HG02943 (cell line): Measurements from ENCODE around the gene RCBTB2.

Source experiments
- ATAC-seq: cut with Tn5 transposase; IDR thresholded peaks from one replicate; pipeline ENCODE4 v1.9.1; 2021; ENCODE audit warnings: mild to moderate bottlenecking, low read depth, moderate library complexity; ENCODE audit not compliant: unreplicated experiment

Gene RCBTB2

DNA sequence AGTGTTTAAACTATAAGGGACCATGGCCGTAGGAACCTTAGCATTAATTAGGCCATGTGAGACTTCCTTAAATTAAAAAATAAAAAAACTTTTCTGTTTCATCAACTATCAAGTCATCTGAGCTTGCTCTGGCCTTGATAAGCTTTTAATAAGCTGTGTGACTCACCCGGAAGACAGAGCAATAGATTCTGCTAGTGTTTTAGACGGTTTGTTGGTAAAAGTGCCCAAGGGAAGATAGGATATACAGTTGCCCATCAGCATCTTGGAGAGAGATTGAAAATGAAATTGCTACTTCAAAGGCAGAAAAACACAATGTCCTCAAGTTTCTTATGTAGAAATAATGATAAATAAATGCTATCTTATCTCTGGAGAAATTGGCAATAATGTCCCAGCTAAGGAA, 31.2 kb upstream of the RCBTB2 start:
- no peak for ATAC-seq

DNA sequence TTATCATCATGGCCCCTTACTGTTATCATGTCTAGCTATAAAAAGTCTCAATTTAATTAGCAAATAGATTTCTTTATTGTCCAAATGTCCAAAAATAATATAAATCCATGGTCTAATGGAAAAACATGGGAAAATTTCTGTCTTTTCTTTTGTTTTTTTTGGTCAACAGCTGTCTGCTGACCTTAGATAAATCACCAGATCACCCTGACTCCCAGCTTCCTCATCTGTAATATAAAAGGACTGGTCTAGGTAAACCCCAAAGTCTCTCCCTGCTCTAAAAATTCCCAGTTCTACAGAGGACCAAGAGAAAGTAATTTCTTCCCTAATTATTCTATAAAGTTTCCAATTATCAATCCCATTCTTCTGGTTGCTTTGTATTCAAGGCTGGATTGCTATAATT, 30.7 kb upstream of the RCBTB2 start:
- ATAC-seq = no peak

DNA sequence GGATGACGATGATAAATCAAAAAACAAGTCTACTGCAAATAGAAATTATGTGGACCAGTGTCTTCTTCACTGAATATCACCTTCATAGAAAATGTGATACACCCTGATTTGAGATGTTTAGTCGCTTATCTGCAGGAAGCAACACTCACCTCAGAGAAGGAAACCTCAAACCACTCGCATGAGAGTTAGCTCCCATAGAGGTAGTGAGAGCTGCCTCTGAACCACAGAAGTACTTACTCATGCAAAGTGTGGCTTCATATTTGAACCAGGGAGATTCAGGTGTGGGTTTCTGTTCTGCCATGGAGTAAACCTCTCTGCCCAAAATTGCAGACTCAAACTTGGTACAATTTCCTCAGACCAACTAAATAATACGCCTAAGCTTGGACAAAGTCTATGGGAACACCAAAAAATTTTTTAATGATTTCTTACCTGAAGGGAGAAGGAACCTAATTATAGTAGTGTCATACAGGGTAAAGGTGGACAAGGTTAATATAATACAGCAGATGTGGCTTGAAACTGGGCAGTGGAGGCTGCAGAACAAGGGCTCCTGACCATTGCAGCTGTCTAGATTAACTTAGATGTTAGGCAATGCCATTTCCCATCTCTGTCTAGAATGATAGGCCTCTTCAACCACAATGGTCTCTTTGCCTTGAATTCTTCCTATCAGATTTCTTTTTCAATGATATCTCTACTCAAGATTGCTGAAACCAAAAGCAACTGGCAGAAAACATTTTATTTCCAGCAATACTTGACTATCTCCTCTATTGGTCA, 29.6 kb upstream of the RCBTB2 start:
- ATAC-seq = peak; percentile 98

DNA sequence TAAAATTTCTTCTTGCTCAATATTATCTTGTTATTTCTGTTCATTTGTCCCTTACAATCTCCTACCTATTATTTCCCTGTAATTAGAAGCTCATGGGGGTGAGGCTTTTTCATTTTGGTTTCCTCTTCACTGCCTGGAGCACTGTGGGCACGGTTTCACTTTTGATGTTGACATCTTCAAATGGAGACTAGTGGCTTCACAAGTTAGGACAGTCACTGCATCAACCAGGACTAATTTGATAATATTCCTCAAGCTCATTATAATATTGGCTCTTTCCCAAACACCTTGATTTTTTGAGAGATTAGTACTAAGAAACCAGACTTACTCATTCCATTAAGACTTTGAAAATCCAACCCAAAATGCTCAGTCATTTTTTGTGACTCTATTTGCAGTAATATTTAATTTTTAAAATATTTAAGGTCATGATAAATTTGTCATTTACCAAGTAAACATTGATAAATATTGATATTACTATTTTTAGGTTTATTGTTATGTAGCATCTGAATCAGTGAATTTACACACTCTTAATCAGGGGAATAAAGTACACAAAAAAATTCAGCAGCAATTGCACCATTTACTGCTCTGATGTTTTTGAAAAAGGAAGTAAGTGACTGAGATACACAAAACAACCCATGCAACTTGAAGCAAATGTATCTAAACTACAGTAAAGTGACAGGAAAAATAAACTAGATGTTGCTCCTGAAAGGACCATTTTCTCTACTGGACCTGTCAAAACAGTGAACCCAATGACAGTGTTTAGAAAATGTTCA, 28.8 kb upstream of the RCBTB2 start:
- ATAC-seq = no peak

DNA sequence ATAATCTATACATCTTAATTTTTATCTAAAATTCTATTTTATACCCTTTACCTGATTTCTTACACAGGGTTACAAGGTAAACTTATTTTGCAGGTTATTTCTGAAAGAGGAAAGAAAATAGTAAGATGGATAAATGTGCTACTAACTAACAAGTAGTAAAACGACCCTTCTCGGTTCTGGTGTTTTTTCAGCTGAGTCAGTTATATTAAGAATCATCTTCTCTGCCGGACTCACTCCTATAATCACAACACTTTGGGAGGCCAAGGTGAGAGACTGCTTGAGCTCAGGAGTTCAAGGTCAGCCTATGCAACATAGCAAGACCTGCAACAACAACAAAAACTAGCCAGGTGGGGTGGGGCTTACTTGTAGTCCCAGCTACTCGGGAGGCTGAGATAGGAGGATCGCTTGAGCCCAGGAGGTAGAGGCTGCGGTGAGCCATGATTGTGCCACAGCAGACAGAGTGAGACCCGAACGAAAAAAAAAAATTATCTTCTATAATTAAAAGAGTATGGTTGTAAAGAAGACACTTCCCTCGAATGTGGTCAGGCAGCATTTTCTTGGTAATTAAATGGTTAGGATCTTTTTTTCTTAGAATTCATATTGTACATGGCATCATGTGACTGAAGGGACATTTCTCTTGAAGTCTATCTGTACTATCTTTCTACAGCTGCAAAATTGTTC, 27.9 kb upstream of the RCBTB2 start:
- ATAC-seq = no peak

DNA sequence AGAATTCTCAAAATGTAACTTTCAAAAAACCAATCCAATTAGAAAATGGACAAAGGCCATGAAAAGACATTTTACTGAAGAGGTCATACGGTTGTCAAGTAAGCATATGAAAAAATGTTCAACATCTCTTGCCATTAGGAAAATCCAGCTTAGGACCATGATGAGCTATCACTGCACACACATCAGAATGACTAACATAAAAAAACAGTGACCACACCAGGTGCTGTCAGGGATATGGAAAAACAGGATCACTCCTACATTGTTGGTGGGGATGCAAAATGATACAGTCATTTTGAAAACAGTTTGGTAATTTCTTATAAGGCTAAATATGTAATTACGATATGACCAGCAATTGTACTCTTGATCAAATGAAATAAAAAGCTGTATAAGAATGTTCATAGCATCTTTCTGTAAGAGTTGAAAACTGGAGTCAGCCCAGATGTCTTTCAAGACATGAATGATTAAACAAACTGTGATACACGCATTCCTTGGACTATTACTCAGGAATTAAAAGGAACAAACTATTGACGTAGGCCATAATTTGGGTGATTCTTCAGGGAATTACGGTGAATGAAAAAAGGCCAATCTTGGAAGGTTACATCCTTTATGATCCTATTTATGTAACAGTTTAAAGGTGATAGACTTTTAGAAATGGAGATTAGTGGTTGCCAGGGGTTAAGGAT, 26.9 kb upstream of the RCBTB2 start:
- no peak for ATAC-seq

DNA sequence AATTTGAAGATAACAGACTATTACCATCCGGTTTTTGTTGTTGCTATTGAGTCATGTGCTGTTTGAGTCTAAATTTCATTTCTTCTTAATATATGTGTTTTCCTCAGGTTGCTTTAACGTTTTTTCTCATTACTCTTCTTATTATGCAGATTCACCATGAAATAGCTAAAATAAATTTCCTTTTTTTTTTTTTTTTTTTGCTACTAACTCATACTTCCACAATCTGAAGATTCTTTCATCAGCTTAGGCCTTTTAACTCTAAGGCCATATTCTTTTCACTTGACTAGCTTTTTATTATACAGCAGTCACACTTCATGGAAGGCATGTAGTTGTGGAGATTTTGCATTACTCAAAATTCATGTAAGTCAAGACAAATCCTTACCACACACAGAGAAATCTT, 23.9 kb upstream of the RCBTB2 start:
- no peak for ATAC-seq

DNA sequence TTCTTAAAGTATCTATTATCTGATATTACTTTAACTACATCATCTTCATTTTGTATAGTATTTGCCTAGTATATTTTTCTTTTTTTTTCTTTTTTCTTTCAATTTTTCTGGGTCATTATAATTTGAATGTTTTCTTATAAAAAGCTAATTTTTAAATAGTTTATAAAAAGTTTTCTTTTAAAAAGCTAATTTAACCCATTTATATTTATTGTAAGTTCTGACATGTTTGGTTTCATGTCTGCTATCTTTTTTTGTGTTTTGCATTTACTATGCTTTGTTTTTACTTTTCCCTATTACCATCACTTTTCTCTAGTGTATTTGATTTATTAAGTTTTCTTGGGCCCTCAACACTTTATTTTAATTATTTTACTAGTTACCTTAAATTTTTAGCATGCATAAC, 22.6 kb upstream of the RCBTB2 start:
- no peak for ATAC-seq

DNA sequence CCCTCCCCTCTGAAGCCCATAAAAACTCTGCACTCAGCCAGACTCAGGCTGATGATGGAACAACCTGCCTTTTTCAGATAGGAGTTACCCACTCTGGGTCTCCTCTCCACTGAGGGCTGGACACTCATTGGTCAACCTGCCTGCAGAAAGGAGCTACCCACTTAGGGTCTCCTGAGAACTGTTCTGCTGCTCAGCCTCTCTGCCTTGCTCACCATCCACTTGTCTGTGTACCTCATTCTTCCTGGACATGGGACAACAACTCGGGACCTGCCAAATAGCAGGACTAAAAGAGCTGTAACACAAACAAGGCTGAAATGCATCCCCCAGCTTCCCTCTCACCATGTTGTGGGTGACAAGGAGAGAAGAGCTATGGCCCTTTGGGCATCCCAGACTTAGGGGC, 18.4 kb upstream of the RCBTB2 start:
- no peak for ATAC-seq

DNA sequence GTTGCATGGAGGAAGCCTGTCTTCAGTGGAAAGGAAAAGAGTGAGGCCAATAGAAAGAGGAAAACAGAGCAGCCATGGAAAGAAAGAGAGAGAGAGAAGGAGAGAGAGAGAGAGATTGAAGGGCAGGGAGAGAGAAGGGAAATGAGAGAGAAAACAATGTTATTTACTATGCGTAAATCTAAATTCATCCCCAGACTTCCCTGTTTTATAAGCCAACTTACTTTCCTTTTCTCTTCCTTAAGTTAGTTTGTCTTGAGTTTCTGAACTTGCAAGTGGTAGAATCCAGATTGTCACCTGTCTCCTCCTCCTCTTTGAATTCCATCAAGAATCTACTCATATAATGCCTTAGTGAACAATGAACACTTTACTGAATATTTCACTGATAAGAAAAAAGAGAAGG, 16.8 kb upstream of the RCBTB2 start:
- no peak for ATAC-seq

DNA sequence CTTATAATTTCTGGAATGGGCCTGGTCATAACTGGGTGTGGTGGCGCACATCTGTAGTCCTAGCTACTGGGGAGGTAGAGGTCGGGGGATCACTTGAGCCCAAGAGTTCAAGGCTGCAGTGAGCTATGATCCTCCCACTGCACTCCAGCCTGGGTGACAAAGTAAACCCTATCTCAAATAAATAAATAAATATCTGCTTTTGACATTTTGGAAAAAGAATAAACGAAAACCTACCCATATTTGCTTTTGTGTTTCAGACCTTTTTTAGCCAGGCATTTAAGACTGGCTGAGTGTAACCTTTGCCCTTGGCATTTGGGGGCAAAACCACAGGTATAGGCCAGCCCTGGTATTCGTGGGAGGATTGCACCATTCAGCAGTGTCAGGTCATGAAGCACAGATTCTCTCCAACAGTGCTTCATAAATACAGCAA, 14.8 kb upstream of the RCBTB2 start:
- no peak for ATAC-seq

DNA sequence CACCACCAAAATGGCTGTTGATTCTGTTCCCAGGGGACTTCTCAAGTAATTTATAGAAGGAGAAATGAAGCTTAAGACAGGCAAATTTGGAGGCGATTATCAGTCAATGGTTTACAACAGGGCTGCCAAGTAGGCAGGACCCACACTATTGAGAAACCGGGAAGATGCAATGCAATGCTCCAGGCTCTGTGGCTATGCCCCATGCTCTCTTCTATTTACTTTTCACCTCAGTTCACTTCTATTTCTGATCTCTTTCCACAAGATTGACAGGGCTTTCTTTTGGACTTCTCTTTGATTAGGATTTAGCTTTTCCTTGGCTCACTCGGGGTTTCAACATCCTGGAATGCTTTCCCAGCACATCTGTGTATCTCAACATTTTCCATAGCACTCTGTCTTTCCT, 12.7 kb upstream of the RCBTB2 start:
- no peak for ATAC-seq

DNA sequence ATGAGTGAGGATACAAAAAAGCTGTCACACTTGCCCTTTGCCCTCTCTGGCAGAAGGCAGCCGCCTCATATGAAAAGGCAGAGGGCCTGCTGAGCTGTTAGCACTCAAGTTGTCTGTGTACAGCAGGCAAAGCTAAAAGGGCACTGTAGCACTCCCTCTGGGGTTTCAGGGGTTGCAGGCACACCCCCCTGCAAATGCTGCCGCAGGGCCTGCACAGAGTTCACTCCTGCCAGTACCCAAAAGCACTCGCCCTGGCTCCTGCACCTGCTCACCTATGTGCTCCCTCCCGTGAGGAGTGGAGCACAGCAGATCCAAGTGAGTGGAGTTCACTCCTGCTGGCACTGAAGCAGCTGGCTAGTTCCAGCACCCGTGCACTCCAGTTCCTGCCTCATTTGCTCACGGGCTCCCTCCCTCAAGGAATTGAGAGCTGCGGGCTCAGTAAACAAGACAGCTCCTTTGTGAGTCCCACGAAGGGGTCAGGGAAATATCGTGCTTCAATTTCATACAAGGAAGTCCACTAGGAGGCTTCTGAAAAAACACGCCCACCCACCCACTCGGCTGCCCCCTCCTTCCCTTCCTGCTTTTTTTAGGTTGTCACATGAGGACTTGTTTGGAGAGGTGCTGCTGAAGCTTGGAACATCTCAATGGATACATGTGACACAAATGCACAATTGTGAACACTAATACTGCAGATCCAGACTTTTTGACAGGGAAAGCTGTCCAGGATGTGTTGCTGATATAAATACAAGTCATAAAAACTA, 9.9 kb upstream of the RCBTB2 start:
- no peak for ATAC-seq

DNA sequence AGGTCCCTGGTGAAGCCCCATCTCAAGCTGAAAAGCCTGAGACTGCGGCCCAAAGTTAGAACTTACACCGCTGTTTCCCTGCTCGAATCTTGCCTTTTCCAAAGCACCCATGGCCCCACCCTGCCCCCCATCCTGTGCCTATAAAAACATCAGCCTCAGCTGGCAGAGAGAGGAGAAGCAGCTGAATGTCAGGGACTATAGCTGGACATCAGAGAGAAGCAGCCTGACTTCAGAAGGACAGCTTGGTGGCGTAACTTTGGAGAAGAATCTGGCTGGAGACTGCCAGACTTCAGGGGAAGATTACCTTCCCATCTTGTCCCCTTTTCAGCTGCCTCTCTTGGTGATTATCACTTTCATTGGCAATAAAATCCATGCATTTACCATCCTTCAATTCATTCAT, 9.3 kb upstream of the RCBTB2 start:
- no peak for ATAC-seq

DNA sequence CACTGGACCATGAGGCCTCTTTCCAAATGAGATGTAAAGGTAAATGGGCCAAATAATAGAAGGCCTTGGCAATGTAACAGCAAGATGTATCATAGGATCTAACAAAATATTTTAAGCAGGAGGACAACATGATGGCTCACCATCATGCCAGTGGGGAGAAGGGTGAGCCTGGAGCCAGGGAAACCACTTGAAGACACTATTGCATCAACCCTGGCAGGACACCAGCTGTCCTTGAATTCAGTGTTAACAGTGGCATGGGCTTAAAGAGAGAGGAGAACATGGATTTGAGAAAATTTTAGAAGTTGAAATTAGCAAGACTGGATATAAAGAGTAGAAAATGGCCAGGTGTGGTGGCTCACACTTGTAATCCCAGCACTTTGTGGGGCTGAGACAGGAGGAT, 6.7 kb upstream of the RCBTB2 start:
- ATAC-seq = no peak

DNA sequence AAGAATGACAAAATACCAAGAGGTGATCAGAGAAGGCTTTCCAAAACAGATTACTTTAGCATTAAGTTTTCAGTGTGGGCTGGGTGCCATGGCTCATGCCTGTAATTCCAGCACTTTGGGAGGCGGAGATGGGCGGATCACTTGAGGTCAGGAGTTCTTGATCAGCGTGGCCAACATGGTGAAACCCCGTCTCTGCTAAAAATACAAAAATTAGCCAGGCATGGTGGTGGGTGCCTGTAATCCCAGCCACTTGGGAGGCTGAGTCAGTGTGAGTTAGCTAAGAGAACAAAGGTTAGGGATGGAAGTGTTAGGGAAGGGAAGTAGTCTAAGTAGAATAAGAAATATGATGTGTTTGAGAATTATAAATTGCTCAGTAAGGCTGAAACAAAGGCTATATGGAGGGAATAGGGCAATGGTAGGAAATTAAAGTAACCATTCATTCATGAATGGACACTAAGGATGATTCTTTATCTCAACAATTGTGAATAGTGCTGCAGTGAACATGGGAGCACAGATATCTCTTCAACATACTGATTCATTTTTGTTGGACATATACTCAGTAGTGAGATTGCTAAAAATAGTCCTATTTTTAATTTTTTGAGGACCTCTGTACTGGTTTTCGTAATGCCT, 3.9 kb upstream of the RCBTB2 start:
- ATAC-seq = no peak

DNA sequence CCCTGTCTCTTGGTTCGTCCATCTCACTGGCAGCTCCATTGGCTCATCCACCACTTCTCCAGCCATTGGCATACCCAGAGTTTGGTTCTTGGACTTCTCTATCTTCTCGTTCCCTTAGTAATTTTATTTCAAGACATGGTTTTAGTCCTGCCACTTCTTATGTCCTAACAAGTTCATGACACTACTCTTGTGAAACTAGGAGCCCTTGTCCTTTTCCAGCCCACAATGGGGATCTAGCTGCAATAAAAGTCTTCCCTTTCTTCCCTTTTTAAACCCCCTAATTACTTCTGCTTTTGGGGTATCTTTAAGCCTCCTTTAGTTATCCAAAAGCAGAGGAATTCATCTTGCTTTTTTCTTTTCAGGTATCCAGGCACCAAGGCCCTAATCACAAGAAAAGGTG, 2.9 kb upstream of the RCBTB2 start:
- no peak for ATAC-seq

DNA sequence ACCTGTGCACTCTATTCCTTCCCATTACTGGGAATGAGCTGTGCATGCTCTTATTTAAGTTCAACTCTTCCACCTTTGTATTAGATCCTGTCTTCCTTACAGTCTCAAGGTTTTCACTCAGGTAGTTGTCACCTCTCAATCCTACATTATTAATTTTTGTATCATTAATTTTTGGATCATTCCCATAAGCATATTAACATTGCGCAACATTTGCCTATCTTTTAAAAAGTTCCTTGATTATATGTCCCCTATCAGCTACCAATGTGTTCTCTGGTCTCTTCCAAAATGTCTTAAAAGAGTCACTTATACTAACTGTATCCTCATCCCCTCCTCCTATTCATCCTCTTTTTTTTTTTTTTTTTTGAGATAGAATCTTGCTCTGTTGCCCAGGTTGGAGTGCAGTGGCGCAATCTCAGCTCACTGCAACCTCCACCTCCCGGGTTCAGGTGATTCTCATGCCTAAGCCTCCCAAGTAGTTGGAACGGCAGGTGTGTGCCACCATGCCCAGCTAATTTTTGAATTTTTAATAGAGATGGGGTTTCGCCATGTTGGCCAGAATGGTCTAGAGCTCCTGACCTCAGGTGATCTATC, 2.1 kb upstream of the RCBTB2 start:
- ATAC-seq = no peak

DNA sequence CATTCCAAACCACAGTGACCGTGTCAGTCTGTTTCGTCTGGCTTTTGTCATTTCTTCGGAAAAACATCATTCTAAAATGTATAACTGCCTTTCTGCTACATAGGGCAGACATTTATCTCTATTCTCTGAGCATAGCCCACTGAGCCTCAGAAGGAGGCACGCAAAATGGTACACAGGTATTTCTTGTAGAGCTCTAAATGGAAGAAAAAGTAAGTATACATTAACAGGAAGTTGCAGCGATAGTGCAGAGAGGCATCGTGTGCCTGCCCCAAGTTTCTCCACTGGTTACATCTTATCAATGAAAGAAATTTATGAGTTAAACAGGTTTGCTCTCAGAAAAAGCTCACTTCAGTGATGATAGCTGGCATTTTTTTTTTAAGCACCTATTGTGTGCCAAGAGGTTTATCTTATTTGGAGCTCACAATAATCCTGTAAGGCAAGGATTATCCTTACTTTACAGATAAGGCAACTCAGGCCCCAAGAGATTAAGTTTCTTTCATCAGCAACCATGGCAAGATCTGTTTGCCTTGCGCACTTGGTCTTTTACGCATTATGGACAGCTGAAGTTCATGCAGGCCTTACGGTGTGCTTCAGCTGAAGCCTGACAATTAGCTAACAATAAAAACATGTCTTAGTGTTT, 1.2 kb upstream of the RCBTB2 start:
- no peak for ATAC-seq
